HG03196 (cell line): ENCODE measurements around the gene CREG2.

Experiments
- ATAC-seq: cut with Tn5 transposase; IDR thresholded peaks from one replicate; pipeline ENCODE4 v1.9.1; 2021; ENCODE audit not compliant: unreplicated experiment

Gene CREG2

DNA sequence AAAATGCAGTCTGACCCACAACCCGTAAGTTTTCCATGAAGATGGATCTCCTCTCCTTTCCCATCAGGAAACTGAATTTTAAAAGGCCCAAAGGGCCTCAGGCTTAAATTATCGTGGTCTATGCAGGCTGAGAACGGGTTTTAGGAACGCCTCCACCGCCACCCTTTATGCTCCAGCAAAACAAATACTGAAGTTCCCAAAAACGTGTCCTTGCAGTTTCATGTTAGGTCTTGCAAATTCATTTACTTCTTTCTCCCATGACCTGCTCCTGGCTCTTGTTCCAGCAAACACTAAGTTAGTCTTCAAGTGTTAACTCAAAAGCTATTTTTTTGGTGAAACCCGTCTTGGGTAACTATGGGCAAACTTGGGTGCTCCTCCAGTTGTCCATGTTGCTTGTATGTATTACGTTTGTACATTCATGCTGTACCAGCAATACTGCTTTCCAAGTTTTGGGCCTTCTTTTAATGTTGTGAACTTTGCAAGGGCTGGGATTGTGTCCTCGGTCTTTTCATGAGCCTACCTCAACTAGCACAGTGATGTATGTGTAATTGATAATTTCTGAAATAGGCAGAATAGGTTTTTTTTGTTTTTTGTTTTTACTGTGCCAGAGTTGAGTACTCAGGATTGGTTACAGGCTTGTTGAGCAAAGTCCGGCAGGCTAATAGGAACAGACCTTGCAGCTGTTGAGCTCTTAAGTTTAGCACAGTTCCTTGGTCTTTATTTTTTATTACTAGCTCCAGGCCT is 77.0 kb downstream of the CREG2 start:
- ATAC-seq: no peak

DNA sequence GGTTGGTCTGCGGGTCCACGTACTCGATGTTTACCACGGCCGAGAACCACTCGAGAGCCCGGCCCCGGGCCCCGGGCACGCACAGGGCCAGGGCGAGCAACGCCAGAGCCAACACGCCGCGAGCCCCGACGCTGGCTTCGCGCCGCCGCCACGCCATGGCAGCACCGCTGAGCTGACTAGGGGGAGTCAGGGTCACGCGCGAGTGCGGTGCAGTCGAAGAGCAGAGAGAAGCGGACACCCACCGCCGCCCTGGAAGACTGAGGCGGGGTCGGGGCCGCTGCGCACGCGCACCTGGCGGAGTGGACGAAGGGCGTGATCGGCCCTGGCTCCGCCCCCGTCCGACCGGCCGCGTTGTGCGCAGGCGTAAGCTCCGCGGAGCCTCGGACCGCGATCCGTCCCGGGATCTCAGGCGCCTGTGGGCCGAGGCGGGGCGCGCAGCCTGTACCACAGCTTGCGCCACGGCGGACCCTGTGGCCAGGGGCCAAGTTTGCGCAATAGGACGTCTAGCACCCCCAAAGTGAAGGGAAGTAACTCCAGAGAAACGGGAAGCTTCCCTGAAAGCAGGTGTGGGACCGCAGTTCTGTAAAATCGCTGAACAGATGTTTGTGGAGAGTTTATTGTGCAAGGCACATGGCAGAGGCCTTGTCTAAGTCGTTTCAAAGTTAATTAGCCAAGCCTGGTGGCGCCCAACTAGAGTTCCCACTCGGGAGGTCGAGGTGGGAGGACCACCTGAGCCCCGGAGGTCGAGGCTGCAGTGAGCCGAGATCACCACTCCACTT is 78.7 kb downstream of the CREG2 start, which contains the start of gene RNF149:
TSS of gene RNF149 (minus strand) at position 270 of the 779 bp plus-strand sequence. CDS start at position 157, 113 bp downstream.
- peak; percentile 67 for ATAC-seq

DNA sequence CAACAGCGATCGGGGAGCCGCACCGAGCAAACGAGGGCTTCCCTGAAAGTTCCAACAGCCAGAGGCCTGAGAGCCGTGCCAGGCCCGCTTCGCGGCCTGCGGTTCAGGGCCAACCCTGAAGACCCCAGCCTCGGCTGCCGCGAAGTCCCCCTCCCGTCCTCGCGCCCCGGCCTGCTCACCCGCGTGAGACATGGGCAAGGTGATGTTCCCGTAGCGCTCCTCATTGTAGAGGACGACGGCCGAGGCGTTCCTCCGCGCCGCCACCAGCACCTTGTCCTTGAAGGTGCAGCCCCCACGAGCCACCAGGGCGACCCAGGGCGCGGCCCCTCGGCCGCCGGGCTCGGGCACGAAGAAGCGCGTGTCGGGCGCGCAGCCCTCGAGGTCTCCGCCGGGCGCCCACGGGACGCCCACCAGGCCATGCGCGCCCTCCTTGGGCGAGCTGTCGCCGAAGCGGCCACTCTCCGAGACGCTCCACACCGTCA is 79.3 kb downstream of the CREG2 start:
- ATAC-seq: peak; percentile 18

DNA sequence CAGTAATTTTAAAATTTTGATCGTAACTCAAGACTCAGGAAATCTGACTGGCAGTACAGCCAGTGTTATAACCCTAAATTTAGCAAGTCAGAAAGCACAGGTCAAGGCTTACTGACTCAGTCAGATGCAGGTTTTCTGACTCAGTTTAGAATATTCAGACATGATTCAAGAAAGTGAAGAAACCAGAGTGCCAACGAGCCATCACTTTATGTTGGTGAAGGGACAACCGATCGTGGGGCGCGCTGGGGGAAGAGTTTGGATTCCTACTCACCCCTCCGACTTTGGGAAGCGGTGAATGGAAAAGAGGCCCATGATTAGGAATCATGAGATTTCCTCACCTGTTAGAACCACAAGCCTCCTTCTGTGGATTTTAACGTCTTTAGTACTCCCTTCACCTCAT is 79.8 kb downstream of the CREG2 start:
- ATAC-seq: no peak

DNA sequence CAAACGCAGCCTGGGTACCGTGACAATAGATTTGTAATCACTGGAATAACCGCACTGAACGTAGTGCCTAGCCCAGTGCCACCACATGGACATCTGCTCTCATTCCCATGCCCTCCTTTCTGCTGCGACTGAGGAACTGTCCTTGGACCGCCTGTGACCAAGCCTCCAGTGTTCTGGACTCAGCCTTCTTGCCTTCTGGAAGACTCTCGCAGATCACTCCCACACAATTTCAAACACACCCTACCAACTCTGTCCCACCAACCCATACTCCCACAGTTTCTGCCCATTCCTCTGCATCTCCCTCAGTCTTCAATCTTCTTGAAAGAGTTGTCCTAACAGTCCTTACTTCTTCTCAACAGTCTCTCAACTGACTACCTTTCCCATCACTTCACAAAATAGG is 80.9 kb downstream of the CREG2 start:
- peak; percentile 2 for ATAC-seq

DNA sequence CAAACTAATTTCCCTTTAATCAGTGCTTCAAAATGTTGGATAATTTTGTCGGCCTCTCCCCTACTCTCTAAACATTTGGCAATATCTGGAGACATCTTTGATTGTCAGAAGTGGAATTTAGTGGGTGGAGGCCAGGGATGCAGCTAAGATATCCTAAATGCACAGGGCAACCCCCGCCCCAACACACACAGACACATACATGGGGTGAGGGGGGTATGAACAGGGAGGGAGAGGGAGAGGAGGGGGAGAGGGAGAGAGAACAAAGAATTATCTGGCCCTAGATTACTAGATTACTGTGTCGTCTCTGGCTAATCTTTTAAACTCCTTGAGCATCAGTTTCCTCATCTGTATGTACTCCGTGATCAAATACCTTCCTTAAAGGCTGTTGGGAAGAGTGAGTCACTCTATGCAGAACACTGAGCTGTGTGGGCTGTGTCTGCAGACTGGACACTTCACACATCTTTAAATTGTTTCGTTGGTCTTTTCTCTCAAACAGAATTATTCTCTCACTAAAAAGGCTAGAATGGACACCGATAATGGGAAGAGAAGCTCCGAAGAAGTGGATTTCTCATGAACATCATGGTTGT is 81.7 kb downstream of the CREG2 start:
- no peak for ATAC-seq

DNA sequence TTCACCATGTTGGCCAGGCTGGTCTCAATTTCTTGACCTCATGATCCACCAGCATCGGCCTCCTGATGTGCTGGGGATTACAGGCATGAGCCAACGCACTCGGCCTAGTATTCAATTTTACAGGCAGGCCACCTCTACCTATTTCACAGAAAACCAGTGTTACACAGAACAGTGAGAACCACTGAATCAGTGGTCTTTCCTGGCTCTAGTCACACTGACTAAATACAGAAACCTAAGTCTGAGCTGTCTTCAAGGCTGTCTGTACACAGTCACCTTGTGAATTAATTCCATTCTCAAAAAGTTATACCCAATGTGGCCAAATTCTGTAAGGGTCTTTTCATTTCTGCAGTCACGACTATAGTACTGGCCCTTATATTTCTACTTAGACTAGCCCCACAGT is 82.3 kb downstream of the CREG2 start:
- no peak for ATAC-seq

DNA sequence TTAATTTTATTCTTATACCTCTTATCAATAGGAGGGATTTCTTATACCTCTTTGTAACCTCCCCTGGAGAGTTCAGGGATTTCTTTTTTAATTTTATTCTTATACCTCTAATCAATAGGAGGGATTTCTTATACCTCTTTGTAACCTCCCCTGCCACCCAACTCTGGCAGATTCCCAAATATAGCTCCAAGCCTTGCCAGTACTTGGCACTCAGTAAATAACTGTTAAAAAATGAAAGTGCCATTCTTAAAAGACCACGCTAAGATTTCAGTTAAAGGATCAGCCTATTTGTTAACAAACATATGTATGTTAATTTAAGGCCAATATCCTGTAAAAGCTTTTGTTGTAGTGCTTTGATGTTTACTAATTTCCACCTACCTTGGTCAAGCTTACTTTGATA is 83.6 kb downstream of the CREG2 start:
- no peak for ATAC-seq

DNA sequence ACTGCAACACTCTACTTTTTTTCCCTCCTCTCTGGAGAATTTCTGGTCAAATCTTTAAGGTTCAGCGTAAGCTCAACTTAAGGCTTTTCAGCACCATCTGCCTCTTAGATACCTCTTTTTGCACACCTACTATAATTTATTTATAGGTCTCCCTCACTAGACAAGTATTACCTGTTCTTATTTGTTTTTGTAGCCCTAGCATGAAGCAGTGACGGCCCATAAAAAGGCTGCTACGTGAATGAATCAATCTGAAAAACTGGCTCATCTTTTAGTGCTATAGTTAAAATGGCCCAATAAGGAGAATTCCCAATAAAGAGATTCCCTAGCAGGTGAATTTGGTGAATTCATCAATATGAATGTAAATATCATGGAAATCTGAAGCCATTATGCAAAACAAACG is 85.3 kb downstream of the CREG2 start:
- ATAC-seq: no peak

DNA sequence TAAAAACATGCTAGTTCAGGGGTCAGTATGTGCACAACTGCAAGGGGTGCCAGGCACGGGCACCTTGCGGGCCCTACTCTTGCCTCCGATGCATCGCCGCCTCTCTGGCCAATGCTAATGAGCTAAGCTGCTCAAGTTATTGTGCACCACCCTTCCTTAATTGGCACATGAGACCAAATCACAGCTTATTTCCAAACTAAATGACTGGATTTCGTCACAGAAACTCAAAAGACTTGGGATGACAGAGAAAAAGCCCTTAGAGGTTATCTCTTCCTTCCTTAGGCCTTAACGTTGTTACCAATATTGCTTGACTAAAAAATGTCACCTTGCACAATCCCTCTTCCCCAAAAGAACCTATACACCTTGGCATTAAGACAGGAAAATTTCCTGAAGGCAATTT is 86.5 kb downstream of the CREG2 start:
- no peak for ATAC-seq

DNA sequence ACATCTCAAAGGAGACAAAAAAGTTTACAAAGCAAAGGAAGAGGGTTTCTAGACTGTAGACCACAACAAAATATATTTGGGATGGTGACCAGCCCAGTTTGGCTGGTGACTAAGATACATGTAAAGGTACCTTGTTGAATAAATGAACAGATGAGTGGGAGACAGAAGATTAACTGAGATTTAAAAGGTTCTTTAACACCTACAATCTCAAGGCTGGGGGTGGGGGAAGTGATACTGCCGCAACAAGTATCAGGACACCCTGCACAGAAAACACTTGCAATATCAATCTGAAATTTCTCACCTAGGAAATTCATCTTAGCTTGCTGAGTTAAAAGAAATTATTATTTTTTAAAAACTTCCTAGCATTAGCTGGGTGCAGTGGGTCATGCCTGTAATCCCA is 87.1 kb downstream of the CREG2 start:
- no peak for ATAC-seq

DNA sequence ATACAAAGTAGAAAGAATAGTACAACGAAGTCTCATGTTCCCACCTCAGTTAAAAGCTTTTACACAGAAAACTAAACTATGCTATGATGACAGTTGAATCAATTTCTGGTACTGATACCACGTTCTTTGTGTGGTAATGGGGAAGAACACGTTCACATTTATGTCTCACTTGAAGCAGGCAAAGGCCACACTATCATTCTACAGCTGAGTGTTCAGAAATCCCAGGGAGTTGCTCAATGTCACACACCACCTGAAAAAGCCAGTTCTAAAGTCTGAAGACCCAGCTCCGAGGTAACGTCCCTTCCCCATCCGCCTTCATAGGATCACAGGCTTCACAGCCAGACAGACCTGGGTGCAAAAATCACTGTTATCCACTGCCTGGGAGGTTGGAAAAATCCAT is 87.7 kb downstream of the CREG2 start:
- ATAC-seq: no peak

DNA sequence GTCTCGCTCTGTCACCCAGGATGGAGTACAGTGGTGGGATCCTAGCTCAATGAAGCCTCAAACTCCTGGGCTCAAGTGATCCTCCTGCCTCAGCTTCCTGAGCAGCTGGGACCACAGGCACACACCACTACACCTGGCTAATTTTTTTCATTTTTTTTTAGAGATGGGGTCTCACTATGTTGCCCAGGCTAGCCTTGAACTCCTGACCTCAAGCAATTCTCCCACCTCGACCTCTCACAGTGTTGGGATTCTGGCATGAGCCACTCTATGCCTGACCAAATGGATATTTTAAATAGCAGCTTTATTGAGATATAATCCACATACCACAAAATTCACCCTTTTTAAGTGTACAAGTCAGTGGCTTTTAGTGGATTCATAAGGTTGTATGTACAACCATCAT is 89.9 kb downstream of the CREG2 start:
- ATAC-seq: no peak

DNA sequence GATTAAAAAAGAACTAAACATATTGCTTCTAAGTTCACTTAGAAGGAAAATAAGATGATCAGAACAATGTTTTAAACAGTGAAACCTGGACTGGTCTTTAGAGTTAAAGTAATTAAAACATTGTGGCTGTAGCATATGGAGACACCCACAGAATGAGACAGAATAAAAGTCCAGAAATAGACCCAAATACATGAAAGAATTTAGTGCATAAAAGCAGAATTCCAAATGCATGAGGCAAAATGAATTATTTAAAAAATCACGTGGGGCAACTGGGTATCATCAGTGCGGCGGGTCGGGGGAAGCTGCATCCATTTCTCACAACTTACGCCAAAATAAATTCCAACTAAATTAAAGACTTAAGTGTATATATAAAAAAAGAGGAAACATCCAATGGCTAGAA is 90.9 kb downstream of the CREG2 start:
- ATAC-seq: no peak

DNA sequence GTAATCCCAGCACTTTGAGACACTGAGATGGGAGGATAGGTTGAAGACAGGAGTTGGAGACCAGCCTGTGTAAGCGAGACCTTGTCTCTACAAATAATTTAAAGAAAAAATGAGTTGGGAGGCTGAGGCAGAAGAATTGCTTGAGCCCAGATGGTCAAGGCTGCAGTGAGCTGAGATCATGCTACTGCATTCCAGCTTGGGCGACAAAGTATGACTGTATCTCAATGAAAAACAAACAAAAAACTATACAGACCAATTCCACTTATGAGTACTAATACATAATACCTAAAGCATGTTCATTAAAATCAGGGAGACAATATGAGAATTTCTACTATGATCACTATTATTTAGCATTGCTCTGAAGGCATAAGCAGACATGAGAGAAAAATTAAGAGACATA is 91.4 kb downstream of the CREG2 start:
- no peak for ATAC-seq
